GM12891 (cell line): Measurements from ENCODE around the gene SYT1.

Source experiments
- POLR2A ChIP-seq: IDR thresholded peaks from 2 replicates; pipeline ENCODE4 v1.6.1; 2011; ENCODE audit warnings: low read depth, low read length, control low read depth
- POLR2AphosphoS5 ChIP-seq: IDR thresholded peaks from 2 replicates; pipeline ENCODE4 v1.6.1; 2011; ENCODE audit warnings: low read depth, low read length, control low read depth
- TAF1 ChIP-seq: IDR thresholded peaks from 2 replicates; pipeline ENCODE4 v1.6.1; 2011; ENCODE audit warnings: low read depth, low read length, control low read depth

- TF ChIP-seq TAF1 (no peak), POLR2AphosphoS5 (no peak), POLR2A (no peak)
These were observed 549.7 kb downstream of the SYT1 start for GRCh38 chr12:79414252-79414651.
